ENCODE results near the gene P2RX3.

P2RX3 gene

GRCh38 chr11:57310091-57310490 is 28.1 kb upstream of the P2RX3 start:
- no peak for DNase-seq (ENCODE audit: low spot score)

GRCh38 chr11:57310630-57311086 is 27.5 kb upstream of the P2RX3 start:
- DNase-seq (ENCODE audit: low spot score) = peak; percentile 39

GRCh38 chr11:57311109-57311936 is 26.8 kb upstream of the P2RX3 start:
- peak; percentile 98 for DNase-seq (ENCODE audit: low spot score)

DNA sequence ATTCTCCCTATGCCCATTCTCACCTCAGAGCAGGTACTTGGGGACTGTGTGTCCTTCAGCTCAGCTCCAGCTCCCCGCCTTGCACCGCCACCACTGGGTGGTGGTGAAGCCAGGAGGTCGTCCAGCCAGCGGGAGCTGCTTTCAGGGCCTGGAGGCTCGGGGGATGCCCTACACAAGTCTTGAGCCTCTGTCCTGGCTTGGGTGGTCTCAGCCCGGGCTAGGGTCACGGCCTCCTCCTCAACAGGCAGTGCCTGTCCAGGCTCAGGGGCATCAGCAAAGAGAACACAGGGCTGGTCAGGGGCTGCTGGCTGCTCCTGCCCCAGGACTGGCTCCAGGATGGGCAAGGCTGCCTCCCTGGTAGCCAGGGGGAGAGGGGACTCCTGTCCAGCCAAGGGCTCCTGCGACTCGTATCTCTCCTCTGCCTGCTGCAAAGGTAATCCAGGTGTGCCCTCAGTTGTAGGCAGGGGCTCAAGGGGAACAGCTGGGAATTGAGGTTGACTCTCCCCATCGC is 25.6 kb upstream of the P2RX3 start:
- no peak for DNase-seq (ENCODE audit: low spot score)

DNA sequence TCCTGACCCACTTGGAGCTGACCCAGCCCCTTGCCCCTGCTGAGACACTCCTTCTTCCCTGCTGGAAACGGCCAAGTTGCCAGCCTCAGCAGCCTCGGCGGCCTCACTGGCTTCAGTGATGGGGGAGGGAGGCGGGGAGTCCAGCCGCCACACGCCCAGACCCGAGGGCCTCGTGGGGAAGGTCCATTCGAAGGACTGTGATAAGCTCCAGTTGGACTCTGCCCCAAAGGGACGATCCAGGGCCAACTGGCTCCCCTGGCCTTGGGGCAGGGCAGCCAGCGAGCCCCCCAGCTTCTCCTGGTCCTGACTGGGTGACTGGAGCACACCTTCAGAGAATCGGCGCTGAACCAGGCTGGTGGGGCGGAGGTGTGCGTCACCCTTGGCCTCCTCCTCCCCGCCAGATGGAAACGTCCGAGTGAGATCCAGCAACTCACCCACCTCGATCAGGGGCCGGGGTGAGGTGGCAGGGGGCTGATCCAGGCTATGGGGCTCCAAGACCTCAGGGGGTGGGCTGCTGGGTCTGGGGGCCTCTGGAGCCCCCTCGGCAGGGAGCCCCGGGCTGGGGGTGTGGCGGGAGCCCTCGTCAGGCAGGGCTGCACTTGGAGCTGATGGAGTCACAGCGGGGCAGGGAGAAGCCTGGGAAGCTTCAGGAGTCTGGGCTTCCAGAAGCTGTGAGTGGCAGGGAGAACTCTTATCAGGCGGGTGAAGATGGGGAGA is 24.9 kb upstream of the P2RX3 start:
- no peak for DNase-seq (ENCODE audit: low spot score)

GRCh38 chr11:57313788-57314135 is 24.4 kb upstream of the P2RX3 start:
- no peak for DNase-seq (ENCODE audit: low spot score)

DNA sequence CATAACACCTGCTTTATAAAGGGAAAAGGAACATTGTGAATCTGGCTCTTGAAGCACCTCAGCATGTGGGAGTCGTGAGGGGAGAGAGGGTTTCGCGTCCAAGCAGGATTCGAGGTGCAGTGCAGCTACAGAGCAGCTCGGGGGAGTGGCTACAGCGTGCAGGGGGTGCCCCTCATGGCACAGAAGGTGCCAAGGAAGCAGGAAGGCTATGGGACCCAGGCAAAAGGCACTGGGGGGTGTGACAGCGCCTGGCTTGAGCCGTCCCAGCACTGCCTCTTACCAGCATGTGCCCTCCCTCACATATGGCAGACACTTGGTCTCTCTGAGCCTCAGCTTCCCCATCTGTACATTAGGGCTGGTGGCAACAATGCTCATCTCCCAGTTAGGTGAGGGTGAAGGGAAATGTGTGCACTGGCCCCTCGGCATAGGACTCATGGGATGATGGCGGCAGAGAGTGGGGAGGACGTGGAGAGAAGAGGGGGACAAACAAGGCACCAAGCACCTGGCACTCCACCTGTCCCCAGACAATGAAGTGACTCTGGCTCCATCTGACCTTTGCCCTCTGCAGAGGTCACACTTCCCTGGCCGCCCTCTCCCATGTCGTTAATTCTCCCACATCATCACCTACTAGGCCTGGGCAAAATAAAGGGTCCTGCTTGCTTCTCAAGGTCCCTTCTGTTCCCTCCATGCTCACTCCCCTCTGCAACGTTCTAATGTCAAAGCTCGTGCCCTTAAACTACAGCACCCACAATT is 23.8 kb upstream of the P2RX3 start:
- DNase-seq (ENCODE audit: low spot score) = no peak

DNA sequence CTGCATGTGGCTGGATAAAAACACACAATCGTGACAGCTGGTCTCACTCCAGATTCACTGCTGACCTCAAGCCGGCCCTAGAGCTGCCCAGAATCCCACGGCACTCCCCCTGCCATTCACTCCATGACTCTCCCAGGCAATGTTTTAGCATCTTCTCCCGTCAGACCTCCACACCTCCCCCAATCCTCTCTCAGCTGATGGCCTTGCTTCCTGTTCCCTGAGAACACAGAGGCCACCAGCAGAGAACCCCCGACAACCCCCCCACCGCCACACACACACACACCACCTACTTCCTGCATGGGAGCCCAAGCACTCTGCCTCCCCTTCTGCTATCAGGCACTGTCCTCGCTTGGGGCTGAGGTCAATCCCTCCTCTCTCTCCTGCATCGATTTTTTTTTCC is 22.7 kb upstream of the P2RX3 start:
- DNase-seq (ENCODE audit: low spot score) = no peak

GRCh38 chr11:57316017-57316416 is 22.1 kb upstream of the P2RX3 start:
- no peak for DNase-seq (ENCODE audit: low spot score)

- no peak for DNase-seq (ENCODE audit: low spot score)
Observed at GRCh38 chr11:57318178-57318577, 20.0 kb upstream of the P2RX3 start.

- no peak for DNase-seq (ENCODE audit: low spot score)
Observed at GRCh38 chr11:57320067-57320718, 18.0 kb upstream of the P2RX3 start.

DNA sequence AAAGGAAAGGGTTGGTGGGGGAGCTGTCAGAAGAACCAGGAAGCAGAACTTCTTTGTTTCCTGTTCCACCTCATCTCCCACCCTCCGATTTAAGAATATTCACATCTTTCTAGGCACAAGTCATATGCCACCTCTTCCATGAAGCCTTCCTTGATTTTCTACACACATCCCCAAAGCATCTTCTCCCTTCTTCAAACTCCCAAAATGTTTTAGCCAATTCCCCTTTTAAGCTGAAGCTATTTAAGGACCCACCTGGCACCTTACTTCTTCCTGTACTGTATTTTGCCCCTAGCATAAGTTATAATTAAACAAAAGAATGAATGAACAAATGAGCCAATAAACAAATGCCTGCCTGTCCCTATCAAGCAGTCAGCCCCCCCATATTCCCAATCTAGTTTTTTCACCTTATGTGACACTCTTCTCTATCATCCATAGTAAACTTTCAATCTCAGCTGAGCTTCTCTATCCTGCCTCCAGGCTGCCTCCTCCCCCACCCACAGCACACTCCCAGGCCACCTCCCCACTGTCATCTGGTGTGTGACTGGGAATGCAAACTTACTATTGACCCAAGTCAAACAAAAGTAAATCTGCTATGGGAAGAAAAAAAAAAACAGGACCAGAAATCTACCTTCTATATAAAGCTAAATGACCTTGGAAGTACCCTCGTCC is 17.3 kb upstream of the P2RX3 start:
- DNase-seq (ENCODE audit: low spot score) = no peak

DNA sequence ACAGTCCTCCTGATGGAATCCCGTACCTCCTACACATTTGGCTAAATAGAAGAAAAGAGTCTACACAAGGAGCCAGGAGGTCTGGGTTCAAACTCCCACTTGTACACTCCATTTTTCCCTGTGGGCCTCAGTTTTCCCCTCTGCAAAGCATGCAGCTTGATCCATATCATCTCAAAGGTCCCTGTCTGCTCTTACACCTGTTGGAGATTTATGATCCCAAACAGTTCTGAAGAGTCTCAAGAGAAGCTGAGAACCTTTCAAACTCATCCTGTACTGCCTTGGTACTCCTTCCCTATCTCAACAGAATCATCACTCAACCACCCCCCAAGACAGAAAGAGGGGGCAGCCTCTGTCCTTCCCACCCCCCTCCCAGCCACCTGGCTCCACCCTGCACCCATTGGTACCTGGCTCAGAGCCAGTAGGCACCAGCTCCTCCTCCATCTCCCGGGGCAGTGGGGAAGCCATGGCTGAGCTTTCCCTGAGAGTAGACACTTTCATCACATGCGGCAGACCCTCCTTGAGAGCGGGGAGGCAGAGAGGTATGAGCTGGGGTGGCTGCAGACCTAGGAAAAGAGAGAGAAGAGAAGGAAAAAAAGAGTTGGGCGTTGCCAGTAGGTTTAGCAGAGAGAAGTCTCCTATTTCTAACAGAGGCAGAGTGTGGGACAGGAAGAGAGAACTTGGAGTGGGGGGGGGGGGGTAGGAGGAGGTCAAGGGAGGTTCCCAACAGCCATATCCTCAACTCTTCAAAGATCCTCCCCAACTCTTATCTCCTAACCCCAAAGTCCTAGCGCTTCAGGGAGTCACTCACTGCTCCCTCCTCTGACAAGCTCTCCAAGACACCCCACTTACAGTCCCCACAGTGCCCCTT is 16.5 kb upstream of the P2RX3 start:
- DNase-seq (ENCODE audit: low spot score) = no peak

DNA sequence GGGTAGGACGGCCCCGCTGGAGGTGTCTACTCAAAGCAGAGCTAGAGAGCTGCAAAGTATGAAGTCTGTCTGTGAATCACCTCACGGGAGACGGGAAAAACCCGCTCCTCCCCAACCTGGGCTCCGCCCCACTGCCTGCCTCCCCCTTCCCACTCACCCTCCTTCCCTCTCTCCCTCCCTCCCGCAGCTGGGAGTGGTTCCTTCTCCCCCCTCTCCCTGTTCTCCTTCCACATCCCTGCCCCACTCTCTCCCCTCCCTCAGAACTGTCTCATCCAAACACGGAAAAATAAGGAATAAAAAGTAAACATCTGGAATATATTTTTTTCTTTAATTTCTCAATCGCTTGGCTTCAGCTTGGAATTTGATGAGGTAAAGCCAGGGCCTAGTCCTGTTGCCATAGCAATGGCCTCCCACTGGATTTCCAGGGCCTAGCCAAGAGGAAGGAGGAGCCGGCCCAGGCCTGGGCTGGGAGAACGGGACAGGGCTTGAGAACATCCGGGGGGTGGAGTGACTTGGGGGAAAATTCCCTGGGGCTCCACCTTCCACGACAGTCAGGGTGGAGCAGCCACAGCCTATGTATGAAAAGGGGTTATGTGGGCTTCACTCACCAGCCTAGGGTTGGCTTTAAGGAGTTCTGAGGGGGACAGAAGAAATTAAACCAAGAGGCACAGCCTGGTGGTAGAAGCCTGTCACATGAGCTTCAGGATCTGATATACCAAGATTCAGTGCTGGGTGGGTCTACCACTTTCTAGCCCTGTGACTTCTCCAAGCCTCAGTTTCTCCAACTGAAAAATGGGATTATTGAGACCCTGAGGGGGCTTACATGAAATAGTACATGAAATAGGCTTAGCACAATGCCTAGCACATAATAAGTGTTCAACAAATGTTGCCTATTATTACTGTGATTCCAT is 15.6 kb upstream of the P2RX3 start:
- peak; percentile 98 for DNase-seq (ENCODE audit: low spot score)

DNA sequence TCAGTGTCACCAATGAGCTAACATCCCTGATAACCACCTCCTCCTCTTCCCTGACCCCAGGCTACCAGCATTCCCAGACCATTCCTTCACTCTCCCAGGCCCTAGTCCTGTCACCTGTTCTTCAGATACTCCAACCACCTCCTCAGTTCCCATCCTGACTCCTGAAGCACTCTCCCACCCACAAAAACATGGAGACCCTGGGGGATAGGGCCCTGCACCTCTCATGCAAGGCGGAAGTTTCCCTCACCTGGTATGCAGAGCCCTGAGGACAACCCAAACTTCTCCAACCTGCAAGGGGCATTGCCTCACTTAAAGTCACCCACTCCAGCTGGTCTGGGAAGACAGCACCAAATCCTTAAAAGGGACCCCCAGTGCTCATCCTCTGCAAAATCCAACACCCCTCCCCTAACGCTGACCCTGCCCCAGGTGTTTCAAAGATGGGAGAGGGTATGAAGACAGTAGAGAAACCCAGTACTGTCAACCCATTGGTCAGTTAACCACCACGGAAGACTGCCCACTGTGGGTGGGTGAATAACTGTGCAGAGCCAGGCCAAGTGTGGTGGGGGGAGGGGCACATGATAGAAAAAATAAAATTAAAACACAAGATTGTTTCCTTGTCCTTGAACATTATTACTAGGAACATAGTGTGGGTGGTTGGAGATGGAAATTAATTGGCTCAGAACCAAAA is 14.8 kb upstream of the P2RX3 start:
- DNase-seq (ENCODE audit: low spot score) = peak; percentile 54

- no peak for DNase-seq (ENCODE audit: low spot score)
Observed at GRCh38 chr11:57323855-57324153, 14.3 kb upstream of the P2RX3 start.

DNA sequence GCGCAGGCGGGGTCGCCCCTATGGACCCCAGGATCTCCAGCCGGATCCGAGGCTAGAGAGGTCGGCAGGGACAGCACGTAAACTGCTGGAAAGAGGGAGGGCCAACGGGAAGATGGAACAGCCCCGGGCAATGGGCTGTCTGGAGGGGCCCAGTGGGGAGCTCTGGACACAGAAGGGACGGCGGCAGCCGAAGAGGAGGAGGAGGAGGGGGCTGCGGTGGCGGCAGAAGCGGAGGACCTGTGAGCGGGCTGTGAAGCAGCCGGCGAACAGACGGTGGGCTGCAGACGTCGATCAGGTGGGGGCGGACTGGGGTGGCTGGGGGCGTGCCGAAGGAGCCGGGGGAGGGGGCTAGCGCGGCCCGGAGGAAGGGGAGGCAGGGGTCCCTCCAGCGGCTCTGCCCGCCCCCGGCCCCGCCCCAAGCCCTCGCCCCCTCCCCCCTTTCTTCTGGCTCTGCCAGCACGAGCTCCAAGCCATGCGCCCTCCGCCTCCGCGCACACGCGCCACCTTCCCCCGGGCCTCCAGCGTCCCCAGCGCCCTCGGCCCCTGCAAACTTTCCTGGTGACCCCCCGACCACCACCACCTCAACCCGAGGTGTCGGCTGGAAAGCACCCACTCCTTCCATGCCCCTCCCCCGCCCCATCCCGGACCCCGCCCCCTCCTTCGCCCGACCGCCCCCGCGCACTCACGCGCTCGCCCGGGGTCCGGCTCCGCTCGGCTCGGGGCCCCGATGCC is 13.8 kb upstream of the P2RX3 start:
- peak; percentile 56 for DNase-seq (ENCODE audit: low spot score)

Data from AG08396 (cell line).